GM19438 (cell line): ENCODE measurements around the gene TM9SF1.

Source experiments
- ATAC-seq: cut with Tn5 transposase; IDR thresholded peaks from one replicate; pipeline ENCODE4 v1.9.1; 2021; ENCODE audit warnings: low read depth; ENCODE audit not compliant: unreplicated experiment

TM9SF1 gene

GRCh38 chr14:24195186-24196070, at the start of gene TM9SF1:
Gene TM9SF1, minus strand, starts transcription at chr14:24195441. Its CDS starts 422 bp downstream, at chr14:24195019.
- ATAC-seq: peak; percentile 81

DNA sequence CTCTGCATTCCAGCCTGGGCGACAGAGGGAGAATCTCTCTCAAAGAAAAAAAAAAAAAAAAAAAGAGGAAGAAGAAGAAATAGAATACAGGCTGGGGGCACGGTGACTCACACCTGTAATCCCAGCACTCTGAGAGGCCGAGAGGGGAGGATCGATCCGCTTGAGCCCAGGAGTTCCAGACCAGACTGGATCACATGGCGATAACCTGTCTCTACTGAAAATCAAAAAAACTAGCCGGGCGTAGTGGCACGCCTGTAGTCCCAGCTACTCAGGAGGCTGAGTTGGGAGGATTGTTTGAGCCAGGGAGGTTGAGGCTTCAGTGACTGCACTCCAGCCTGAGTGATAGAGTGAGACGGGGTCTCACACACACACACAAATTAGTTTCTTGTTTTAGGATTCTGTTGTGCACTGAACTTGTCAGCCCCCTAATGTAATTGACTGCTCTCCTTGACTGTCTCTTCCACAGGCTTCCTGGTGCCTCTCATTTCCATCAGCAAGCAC, 48.1 kb upstream of the TM9SF1 start:
- ATAC-seq: no peak

GRCh38 chr14:24241829-24242443, 46.7 kb upstream of the TM9SF1 start:
- peak; percentile 72 for ATAC-seq

DNA sequence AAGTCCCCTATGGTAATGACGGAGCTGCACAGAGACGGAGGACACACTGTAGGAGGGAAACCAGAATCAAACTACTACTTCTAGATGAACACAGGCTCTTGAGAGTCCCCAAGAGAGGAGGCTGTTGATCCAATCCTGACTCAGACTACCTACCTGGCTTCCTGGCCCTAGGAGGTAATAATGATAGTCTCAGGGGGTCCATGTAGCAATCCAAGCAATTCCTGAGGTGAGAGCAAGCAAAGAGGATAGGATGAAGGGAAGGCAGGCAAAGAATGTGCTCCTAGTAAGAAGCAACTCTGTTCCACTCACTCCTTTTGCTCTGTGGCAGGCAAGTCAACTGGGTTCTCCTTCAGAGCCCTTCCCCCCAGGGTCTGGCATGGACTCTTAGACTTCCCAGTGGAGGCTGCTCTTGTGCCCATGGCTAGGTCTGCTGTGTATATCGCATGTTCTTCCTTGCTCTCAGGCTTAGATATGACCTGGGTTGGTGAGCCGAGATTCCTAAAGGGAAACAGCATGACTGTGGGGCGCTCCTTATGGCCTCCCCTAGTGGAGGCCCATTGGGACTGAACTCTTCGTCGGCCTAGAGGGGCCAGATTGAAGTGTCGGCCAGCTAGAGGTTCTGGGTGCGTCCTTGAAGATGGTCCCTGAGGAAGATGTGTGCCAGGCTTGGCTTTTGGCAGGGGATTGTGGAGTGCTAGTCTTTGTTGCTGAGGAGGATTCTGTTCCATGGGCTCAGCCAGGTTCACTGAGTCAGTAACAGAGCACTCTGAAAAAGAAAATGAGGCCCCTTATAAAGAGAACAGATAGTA, 45.1 kb upstream of the TM9SF1 start:
- no peak for ATAC-seq

DNA sequence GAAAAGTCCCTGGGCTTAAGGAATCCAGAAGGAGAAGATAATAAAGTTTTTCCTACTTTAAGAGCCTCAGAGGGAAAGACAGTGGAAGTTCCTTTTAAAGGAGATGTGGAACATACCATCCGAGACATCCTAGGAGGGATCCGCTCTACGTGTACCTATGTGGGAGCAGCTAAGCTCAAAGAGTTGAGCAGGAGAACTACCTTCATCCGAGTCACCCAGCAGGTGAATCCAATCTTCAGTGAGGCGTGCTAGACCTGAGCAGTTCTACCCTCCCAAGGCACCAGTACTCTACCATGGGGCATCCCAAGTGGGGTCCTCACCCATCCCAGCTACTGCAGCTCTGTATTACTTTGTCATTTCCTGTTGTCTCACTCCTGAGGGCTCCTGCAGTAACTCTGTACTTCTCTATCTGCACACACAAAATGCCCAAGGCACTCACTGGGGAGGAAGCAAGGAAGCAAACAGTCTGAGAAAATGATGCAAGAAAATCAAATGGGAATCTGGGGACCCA, 43.3 kb upstream of the TM9SF1 start:
- ATAC-seq: no peak

DNA sequence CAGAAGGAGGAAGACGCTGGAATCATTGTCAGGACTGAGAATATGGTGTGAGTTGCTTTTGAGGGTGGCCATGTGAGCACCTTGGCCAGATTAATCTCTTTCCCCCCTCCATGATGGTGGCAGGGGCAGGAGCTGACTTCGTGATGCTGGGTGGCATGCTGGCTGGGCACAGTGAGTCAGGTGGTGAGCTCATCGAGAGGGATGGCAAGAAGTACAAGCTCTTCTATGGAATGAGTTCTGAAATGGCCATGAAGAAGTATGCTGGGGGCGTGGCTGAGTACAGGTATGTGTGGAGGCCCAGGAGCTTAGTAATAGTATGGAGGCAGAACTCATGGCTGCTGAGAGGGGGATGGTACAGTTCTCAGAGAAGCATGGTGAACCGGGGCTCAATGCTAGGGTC, 42.9 kb upstream of the TM9SF1 start:
- ATAC-seq: no peak

GRCh38 chr14:24237463-24237955, 42.3 kb upstream of the TM9SF1 start:
- no peak for ATAC-seq

DNA sequence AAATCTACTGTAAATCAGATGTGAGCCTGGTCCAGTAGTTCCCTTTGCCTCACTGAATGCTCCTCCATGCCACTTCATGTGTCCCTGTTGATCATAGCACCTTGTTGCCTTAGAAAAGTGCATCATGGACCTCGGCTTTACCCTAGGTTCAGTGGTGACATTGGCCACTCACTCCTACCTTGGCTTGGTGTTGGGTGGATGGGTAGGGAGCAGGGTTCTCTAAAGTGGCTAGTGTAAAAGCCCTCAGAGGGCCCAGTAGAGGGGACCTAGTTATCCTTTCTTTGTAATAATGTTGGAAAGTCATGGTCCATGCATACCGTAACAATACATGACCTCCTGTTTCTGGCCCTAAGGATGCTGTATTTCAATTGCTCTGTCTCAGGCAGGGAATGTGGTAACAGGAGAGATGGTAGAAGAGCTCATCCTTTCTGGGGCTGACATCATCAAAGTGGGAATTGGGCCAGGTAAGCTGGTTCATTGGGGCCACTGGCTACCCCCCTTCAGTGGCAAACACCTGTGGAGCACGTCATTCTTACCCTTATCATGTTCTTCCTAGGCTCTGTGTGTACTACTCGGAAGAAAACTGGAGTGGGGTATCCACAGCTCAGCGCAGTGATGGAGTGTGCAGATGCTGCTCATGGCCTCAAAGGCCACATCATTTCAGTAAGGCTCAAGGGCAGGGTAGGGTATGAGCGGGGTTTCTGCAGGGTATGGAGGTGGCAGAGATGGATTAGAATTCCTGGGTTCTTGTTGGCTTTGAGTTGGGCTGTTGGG, 41.6 kb upstream of the TM9SF1 start:
- no peak for ATAC-seq

DNA sequence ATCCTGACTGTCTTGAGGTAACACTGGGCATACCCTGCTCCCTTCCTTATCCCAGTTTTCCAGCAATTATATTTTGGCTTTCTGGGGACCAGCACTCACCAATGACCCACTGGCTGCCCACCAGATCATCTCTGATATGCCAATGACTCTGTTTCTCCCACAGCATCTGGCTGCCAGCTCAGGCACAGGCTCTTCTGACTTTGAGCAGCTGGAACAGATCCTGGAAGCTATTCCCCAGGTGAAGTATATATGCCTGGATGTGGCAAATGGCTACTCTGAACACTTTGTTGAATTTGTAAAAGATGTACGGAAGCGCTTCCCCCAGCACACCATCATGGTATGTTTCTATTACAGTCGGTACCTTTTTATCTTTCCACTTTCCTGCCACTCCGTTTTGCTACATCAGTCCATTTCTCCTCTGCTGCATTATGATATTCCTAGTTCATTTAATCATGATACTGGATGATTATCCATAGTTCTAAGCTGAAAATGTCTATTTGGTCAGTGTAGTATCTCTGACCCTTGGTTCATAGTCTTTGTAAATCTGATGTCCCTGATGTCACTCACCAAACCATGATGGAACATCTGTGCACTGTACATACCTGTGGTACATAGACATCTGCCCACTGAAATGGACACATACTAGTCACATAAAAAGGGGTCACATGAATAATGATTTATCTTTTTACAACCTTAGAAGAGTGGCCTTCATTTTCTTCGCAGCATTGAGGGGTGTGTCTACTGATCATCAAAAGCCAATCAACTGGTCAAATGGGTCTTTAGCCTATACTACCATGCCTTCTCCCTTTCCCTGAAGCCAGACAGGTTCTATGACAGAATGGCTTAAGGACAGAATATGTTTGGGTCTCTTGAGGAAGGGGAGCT, 40.8 kb upstream of the TM9SF1 start:
- no peak for ATAC-seq

DNA sequence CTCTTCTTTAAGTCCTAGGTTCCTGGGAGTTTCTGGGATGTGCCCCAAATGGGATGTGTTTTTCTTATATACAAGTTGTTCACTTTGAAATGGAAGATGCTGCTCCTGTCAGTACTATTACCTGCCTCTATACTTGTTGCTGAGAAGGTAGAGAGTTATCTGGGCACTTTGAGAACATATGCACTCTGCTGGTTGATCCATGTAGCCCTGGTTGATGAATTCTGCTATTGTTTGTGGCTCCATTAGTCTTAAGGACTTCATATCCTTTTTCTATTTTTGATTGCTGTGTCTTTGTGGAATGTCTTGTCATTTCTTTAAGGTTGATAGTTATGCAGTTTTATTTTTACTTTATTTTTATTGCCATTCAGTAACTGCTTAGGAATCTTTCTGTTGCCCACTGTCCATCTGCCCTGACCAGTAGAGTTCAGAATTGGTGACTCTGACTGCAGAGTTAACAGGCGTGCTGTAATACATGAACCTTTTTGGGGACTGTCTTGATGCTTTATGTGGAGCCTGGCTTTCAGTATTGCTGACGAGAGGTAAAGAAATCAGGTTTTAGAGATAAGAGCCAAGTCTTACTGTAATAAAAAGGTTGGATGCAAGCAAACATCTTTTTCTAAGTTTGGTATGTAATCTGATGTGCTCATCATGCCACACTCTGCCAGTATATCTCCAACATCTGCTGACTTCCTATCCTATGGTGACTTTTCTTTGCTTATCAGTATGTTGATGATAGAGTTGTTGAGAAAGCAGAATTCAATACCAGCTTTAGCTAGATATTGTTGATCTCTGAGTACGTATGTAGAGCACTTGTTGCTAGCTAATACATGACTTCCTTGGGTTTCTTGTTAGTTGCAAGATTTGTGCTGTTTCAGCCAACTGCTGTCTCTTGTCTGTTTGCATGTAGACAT, 39.1 kb upstream of the TM9SF1 start:
- ATAC-seq: no peak

DNA sequence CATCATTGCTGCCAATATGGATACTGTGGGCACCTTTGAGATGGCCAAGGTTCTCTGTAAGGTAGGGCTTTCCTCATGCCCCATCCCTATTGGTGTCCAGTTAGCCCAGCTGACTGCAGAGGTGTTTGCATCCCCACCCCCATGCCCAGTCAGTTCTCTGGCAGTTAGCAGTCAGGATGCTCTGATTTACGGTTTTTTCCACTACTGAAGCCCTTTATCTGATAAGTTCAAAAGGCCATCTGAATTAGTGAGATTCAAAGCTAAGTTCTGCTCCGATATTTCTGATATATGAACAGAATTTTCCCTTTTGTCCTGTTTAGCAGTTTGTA, 38.3 kb upstream of the TM9SF1 start:
- ATAC-seq: no peak

GRCh38 chr14:24232645-24233537, 37.6 kb upstream of the TM9SF1 start, which contains the start of gene GMPR2:
Gene GMPR2, plus strand, starts transcription at chr14:24232929. Its CDS starts 325 bp downstream, at chr14:24233254.
- peak; percentile 48 for ATAC-seq

- ATAC-seq: peak; percentile 76
Measured at GRCh38 chr14:24232121-24232644, 36.9 kb upstream of the TM9SF1 start, which contains the start of gene NEDD8. Gene NEDD8, minus strand, starts transcription at chr14:24232367. Its CDS starts 100 bp downstream, at chr14:24232267.

DNA sequence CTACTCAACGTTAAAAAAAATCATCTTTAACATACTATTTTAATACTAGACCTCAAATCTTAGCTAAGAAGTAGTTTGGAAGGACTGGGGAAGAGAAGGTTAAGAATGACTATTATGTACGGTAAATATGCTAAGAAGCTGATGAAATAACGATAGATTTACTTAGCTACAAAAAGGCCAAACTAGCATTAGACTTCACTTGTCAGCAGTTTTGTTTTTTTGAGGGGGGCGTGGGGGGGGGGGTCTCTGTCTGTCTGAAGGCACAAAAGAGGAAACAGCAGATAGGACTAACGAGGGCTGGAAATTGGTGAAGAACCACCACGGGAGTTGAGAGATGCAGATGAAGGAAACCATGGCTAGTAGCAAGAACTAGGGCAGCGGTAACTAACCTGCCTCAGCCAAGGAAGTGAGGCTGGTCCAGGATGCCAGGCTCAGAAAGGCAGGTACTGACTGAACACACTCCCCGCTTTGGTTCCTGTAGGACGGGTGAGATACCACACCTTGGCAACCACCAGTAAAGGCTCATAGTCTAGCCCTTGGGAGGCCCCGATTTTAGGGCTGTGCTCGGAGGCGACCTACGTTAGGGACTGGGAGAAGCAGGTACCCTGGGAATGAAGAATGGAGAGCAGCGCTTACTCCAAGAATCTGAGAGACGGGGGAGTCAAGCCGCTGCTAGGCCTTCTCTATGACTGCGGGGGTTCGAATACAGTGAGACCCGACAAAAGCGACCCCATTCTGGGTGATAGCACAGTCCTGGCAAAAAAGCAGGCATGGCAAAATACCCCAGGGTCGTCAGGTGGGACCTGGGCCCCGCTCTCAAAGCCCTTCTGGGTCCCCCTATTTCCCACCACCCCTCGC, 36.3 kb upstream of the TM9SF1 start:
- ATAC-seq: peak; percentile 13

DNA sequence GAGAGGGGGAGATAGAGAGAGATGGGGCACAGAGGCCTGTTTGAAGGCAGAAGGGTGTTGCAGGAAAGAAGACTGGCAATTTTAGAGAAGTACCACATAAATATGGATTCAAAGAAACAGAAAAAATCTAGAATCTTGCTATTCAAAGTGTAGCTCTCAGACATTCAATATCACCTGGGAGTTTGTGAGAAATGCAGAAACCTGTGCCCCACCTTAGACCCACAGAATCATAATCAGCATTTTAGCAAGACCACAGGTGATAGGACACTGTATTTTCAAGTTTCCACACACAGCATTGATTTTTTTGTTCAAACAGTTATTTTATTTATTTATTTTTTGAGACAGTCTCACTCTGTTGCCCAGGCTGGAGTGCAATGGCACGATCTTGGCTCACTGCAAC, 33.7 kb upstream of the TM9SF1 start:
- ATAC-seq: no peak

DNA sequence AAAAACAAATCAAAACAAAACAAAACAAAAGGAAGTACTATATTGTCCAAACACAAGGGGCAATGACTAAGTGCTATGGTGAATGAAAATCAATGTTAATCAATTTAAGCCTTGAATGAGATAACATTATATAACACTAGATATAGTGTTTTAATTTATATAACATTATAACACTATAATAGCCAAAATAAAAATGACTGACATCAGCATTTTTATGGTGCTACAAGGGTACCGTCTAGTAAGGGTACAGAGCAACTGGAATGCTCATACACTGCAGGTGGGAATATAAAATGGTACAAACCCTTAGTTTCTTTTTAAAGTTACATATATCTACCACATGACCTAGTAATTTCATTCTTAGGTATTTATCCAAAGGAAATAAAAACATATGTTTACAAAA, 31.2 kb upstream of the TM9SF1 start:
- ATAC-seq: no peak
